Measurements from ENCODE around the gene ZNF423.

The ZNF423 gene

DNA sequence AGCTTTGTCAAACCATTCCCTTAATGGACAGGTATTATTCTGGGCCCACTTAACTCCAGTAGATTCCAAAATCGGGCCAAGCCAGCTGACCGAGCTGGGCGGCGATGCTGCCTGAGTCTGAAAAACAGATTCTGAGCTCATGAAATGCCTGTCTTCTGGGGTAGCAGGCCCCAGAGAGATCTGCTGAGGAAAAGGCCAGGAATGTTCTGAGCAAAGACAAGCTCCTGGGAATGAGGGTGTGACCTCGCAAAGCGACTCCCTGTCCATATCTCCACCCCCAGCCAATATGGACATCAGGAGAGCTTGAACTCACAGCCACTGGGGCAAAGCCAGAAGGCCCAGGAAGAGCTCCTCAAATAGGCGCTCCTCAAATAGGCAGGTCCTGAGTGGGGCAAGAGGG, 23.7 kb downstream of the ZNF423 start:
- H4K20me1 ChIP-seq (ENCODE audit: insufficient read depth, low read length), result no peaks in the 10 kb centered on the region
- H3K27ac ChIP-seq (ENCODE audit: low read length), result no peak overlapping the region
- TF ChIP-seq, protein P1, sequence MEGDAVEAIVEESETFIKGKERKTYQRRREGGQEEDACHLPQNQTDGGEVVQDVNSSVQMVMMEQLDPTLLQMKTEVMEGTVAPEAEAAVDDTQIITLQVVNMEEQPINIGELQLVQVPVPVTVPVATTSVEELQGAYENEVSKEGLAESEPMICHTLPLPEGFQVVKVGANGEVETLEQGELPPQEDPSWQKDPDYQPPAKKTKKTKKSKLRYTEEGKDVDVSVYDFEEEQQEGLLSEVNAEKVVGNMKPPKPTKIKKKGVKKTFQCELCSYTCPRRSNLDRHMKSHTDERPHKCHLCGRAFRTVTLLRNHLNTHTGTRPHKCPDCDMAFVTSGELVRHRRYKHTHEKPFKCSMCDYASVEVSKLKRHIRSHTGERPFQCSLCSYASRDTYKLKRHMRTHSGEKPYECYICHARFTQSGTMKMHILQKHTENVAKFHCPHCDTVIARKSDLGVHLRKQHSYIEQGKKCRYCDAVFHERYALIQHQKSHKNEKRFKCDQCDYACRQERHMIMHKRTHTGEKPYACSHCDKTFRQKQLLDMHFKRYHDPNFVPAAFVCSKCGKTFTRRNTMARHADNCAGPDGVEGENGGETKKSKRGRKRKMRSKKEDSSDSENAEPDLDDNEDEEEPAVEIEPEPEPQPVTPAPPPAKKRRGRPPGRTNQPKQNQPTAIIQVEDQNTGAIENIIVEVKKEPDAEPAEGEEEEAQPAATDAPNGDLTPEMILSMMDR (IDR thresholded peaks at IDR 0.05; ENCODE audit: borderline replicate concordance, extremely low read depth, low read length, poor library complexity, severe bottlenecking), result no peak
- TF ChIP-seq EZH2 (IDR thresholded peaks at IDR 0.05; ENCODE audit: borderline replicate concordance, low read depth, low read length, severe bottlenecking), result no peak
- H3K4me1 ChIP-seq (ENCODE audit: insufficient read depth, low read length), result no peaks in the 10 kb centered on the region
- H3K4me2 ChIP-seq (ENCODE audit: insufficient read depth, low read length), result no peak overlapping the region
- H3K4me3 ChIP-seq (ENCODE audit: low read depth in 1 of 2, low read length in 2 of 2), result no peak overlapping the region
- peaks cover 3% of the 10 kb centered on the region for H3K27me3 ChIP-seq (ENCODE audit: insufficient read depth, low read length, poor library complexity)
- ATAC-seq (ENCODE audit: insufficient read depth, low read depth) (no peak), DNase-seq (no peak)
- H2AFZ ChIP-seq (ENCODE audit: low read depth, low read length), result no peak overlapping the region
- H3K36me3 ChIP-seq (ENCODE audit: insufficient read depth, low read length), result no peaks in the 10 kb centered on the region
- H3K9me3 ChIP-seq (ENCODE audit: insufficient read depth, low read length, severe bottlenecking), result no peaks in the 10 kb centered on the region
- no peak overlapping the region for H3K9ac ChIP-seq (ENCODE audit: low read depth, low read length)
- H3K79me2 ChIP-seq (ENCODE audit: insufficient read depth, low read length), result no peaks in the 10 kb centered on the region

DNA sequence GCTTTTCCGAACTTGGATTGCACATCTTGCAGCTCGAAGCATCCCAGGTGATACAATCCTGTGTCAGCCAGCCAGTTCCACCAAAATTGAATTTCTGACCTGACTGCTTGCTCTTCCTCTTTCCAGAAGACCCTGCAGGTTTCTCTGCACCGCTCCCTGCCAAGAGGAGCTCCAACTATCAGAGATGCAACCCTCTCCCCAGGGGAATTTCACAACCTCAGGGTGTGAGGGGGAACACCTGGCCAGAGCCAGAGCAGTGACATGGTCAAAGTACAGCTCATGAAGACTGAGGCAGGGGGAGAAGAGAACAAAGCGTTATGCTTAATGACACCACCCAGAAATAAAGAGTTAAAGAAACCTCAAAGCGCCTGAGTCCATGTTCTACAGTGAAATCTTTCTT, 25.0 kb downstream of the ZNF423 start:
- Histone ChIP-seq H3K27ac (ENCODE audit: low read length) (no peak overlapping the region), H3K9ac (ENCODE audit: low read depth, low read length) (no peak overlapping the region), H3K27me3 (ENCODE audit: insufficient read depth, low read length, poor library complexity) (peaks cover 3% of the 10 kb centered on the region), H3K4me1 (ENCODE audit: insufficient read depth, low read length) (no peaks in the 10 kb centered on the region), H2AFZ (ENCODE audit: low read depth, low read length) (no peak overlapping the region), H3K36me3 (ENCODE audit: insufficient read depth, low read length) (no peaks in the 10 kb centered on the region), H3K9me3 (ENCODE audit: insufficient read depth, low read length, severe bottlenecking) (no peaks in the 10 kb centered on the region), H3K4me3 (ENCODE audit: low read depth in 1 of 2, low read length in 2 of 2) (no peak overlapping the region), H4K20me1 (ENCODE audit: insufficient read depth, low read length) (no peaks in the 10 kb centered on the region), H3K4me2 (ENCODE audit: insufficient read depth, low read length) (no peak overlapping the region), H3K79me2 (ENCODE audit: insufficient read depth, low read length) (no peaks in the 10 kb centered on the region)
- no peak for DNase-seq
- no peak for ATAC-seq (ENCODE audit: insufficient read depth, low read depth)
- TF ChIP-seq EZH2 (IDR thresholded peaks at IDR 0.05; ENCODE audit: borderline replicate concordance, low read depth, low read length, severe bottlenecking), result no peak
- TF ChIP-seq, protein P1 (IDR thresholded peaks at IDR 0.05; ENCODE audit: borderline replicate concordance, extremely low read depth, low read length, poor library complexity, severe bottlenecking), result no peak

DNA sequence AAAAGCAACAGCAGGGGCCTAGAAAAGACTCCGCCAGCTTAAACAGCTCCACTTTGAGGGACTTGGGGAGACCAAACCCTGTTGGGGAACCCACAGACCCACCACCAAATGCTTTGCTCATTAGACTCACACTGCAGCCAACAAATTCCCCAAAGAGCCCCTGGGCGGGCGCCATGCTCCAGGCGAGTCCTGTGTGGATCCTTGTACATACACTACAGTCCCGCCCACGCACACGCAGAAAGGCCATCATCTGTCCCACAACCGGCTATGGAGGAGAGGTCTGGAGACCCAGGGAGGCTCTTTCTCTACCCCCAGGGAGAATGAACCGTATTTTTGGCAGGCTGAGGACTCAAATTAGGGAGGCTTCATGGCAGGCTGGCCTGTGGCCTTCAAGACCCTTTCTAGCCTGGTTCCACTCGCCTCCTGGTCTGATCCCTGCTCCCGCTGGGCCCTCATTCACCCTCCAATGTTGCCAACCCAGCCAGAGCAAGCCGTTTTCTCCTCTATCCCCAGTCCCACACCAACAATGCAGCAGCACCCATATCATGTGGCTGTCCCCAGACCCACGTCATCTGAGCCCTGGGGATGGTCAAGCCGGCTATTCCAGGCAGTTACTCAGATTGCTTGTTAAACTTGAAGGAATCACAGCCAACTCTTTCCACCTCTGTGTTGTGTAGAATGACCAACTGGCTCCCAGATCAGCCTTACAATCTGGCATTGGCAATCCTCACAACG, 27.2 kb downstream of the ZNF423 start:
- no peaks in the 10 kb centered on the region for H3K9me3 ChIP-seq (ENCODE audit: insufficient read depth, low read length, severe bottlenecking)
- no peaks in the 10 kb centered on the region for H3K36me3 ChIP-seq (ENCODE audit: insufficient read depth, low read length)
- no peaks in the 10 kb centered on the region for H4K20me1 ChIP-seq (ENCODE audit: insufficient read depth, low read length)
- no peak overlapping the region for H3K9ac ChIP-seq (ENCODE audit: low read depth, low read length)
- peaks cover 3% of the 10 kb centered on the region for H3K27me3 ChIP-seq (ENCODE audit: insufficient read depth, low read length, poor library complexity)
- no peaks in the 10 kb centered on the region for H3K79me2 ChIP-seq (ENCODE audit: insufficient read depth, low read length)
- ATAC-seq (ENCODE audit: insufficient read depth, low read depth) (no peak), DNase-seq (no peak)
- no peak overlapping the region for H3K27ac ChIP-seq (ENCODE audit: low read length)
- no peak for TF ChIP-seq EZH2 (IDR thresholded peaks at IDR 0.05; ENCODE audit: borderline replicate concordance, low read depth, low read length, severe bottlenecking)
- TF ChIP-seq, protein P1 (IDR thresholded peaks at IDR 0.05; ENCODE audit: borderline replicate concordance, extremely low read depth, low read length, poor library complexity, severe bottlenecking), result no peak
- no peaks in the 10 kb centered on the region for H3K4me1 ChIP-seq (ENCODE audit: insufficient read depth, low read length)
- H3K4me3 ChIP-seq (ENCODE audit: low read depth in 1 of 2, low read length in 2 of 2), result no peak overlapping the region
- H3K4me2 ChIP-seq (ENCODE audit: insufficient read depth, low read length), result no peak overlapping the region
- H2AFZ ChIP-seq (ENCODE audit: low read depth, low read length), result no peak overlapping the region; the same call in 1 of the 2 replicates
